GM10248 (cell line): ENCODE results near the gene TDRKH.

ENCODE experiments used
- CTCF ChIA-PET: fragments of 300-600 bp; sonication (Branson Sonifier 250); formaldehyde crosslinking; extraction: SDS; loops from one replicate; lab custom pipeline; 2021; ENCODE audit warnings: antibody characterized with exemption; lab: Yijun Ruan, JAX
- POLR2A ChIA-PET: fragments of 350-650 bp; sonication (Branson Sonifier 250); formaldehyde crosslinking; extraction: SDS; loops from one replicate; lab custom pipeline; 2020; ENCODE audit warnings: antibody characterized with exemption; lab: Yijun Ruan, JAX
- DNase-seq: peaks from one replicate; pipeline ENCODE4 v3.0.0; 2012; ENCODE audit errors: extremely low spot score
- TF ChIP-seq, protein P1 (sequence below): IDR thresholded peaks from 2 replicates; pipeline ENCODE4 v1.5.1; 2012; ENCODE audit warnings: mild to moderate bottlenecking, low read depth; ENCODE audit errors: extremely low read depth, missing control alignments, control extremely low read depth

The TDRKH gene

DNA sequence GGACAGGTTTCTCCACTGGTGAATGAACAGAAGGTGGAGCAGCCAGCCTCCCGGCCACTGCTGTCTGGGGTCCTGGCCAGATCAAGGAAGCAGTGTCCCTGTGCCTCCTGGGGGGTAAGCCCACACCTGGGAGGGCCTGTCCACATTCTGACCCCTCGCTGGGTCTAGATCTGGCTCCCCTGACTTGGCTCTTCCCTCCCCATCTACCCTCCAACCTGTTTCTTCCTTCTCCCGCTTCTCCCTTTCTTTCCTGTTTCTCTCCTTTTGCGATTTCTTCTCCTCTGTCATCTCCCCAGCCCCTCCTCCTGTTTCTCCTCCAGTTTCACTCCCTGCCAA is 40.9 kb upstream of the TDRKH start:
- DNase-seq, result no peak
- TF ChIP-seq, protein P1, sequence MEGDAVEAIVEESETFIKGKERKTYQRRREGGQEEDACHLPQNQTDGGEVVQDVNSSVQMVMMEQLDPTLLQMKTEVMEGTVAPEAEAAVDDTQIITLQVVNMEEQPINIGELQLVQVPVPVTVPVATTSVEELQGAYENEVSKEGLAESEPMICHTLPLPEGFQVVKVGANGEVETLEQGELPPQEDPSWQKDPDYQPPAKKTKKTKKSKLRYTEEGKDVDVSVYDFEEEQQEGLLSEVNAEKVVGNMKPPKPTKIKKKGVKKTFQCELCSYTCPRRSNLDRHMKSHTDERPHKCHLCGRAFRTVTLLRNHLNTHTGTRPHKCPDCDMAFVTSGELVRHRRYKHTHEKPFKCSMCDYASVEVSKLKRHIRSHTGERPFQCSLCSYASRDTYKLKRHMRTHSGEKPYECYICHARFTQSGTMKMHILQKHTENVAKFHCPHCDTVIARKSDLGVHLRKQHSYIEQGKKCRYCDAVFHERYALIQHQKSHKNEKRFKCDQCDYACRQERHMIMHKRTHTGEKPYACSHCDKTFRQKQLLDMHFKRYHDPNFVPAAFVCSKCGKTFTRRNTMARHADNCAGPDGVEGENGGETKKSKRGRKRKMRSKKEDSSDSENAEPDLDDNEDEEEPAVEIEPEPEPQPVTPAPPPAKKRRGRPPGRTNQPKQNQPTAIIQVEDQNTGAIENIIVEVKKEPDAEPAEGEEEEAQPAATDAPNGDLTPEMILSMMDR, result no peak
- ChIA-PET POLR2A (no interaction called here), CTCF (interaction anchor here (1.4 kb wide), 1 partner anchor 10 kb away, joined by 4 read pairs; no protein-coding TSS in a partner anchor)

DNA sequence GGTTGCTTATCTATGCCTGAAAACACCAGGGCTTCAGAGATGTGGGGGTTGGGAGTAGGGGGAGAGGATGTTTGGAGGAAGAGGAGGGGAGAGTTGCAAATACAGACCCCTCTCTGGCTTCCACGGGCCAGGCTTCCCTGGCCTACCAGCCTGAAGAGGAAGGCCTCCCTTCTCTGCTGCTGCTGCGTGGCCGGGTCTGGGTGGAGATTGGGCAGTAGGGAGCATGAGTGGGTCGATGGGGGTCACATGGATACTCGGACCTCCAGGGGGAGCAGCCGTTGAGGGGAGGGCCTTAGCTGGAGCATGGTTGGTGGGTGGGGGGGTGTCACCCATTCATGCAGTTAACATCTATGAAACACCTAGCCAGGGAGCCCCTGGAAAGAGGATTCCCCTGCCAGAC is 39.8 kb upstream of the TDRKH start:
- no peak for DNase-seq
- TF ChIP-seq, protein P1, result no peak
- ChIA-PET POLR2A (no interaction called here), CTCF (interaction anchor here (1.4 kb wide), 1 partner anchor 9 kb away, joined by 4 read pairs; no protein-coding TSS in a partner anchor)

DNA sequence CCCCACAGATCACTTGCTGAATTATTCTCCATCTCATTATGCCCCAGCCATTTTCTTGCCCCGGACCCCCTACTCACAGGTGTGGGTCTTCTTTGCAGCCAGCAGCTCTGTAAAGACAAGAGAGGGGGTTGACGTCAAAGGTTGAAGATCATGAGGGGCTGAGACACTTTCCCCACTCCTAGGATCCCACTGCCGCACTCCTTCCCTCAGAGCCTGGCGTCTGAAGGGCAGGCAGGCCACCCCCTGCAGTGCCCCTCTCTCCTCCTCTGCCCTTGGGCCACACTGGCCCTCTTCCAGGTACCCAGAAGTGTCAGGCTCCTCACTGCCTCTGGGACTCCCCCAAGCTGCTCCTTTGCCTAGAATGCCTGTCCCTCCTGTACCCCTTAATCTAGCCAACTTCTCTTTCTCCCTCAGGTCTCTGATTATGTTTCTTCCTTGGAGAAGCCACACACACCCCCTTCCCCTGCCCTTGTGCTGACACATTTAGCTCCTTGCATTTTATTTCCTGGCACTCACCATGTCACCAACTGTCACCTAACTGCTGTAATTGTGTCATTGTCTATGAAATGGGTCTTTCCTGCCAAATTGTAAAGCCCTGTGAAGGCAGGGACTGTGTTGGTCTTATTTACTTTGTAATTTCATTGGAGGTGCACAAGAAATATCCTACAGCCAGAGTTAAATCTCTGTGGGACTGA is 39.2 kb upstream of the TDRKH start:
- no peak for DNase-seq
- CTCF ChIA-PET, result interaction anchor here (1.1 to 1.4 kb wide), 2 partner anchors 8 to 136 kb away, joined by 3 to 4 read pairs; no protein-coding TSS in a partner anchor
- TF ChIP-seq, protein P1, result no peak
- POLR2A ChIA-PET, result no interaction called here

DNA sequence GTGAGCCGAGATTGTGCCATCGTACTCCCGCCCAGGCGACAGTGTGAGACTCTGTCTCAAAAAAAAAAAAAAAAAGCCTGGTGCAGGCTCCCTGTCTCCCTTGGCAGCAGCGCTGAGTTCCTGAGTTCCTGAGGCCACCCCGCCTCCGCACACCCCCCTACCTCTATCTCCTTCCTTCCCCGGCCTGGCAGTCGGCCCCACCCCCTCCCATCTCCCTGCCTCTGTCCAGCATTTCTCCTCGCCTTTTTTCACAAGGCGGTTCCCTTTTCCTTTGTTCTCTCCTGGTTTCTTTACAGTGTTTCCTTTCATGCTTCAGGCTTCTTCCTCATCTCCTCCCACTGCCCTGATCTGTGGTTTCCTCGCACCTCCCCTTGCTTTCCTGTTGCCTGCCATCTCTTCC is 38.6 kb upstream of the TDRKH start:
- no peak for DNase-seq
- CTCF ChIA-PET, result interaction anchor here (1.1 to 1.4 kb wide), 2 partner anchors 7 to 135 kb away, joined by 3 to 6 read pairs; no protein-coding TSS in a partner anchor
- POLR2A ChIA-PET, result no interaction called here

DNA sequence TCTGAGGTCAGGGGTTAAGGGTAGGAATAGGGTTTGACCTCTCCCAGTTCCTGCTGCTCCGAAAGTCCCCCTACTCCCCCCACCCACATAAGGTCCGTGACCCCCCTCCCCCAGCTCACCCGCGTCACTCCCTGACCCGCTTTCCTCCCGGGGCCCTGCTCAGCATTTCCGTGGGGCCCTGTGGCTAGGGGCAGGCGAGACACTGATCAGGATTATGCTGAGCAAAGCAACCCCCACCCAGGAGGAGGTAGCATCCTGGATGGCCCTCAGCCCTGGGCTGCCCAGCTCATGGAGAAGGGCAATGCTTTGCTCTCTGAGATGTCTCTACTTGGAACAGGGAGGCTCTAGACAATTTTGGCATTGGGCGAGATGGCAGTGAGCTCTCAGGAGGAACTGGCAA is 37.6 kb upstream of the TDRKH start:
- DNase-seq, result no peak
- CTCF ChIA-PET, result interaction anchor here (1.4 to 2.2 kb wide), 2 partner anchors 9 to 10 kb away, joined by 6 to 7 read pairs; no protein-coding TSS in a partner anchor
- POLR2A ChIA-PET, result interaction anchor here (0.6 kb wide), 1 partner anchor 21 kb away, joined by 6 read pairs; no protein-coding TSS in a partner anchor
- TF ChIP-seq, protein P1, result no peak

More for the DNA sequence above, 38.6 kb upstream of the TDRKH start:
- TF ChIP-seq, protein P1, result no peak

DNA sequence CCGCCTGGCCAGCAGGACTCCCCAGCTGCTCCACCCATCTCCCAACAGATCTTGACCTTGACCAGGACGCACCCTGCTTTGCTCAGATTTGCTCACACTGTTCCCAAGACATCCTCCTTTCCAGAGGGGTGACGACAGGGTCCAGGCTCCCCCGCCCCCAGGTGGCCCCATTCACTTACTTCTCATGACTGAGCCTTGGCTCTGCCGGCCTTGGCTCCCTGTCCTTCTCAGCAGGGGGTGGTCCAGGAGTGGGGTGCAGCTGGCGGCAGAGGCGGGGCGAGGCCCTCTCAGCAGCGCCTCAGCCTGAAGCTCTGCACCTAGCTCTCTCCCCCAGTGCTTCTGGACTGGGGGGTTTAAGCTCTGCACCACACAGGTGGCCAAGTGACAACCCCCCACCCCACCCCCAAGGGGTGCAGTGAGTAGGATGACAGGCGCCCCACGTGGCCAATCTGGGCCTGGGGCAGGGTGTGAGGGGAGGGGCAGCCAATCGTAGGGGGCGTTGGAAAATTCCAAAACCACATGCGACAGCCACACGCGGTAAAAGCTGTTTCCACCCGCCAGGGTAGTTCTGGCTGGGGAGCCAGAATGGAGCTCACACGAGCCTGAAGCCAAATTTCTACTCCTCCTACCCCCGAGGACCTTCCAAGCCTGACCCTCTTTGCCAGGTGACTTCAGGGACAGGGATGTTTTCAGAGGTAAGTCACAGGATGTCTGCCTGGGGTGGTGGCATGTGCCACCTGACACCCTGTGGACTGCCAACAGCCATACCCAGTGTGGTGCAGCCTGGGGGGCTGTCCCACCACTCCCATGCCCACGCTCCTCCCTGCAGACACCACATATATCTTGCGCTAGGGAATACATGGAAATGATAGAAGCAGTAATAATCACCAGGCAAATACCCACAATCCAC is 35.7 kb upstream of the TDRKH start:
- ChIA-PET POLR2A (no interaction called here), CTCF (interaction anchor here (2.2 kb wide), 1 partner anchor 8 kb away, joined by 7 read pairs; no protein-coding TSS in a partner anchor)
- TF ChIP-seq, protein P1, result no peak
- no peak for DNase-seq
